GM15510 (cell line): Measurements from ENCODE around the gene XPO6.

Experiments
- POLR2A ChIP-seq: IDR thresholded peaks from 3 replicates; pipeline ENCODE4 v1.6.1; 2011; ENCODE audit warnings: borderline replicate concordance; ENCODE audit not compliant: insufficient read length; ENCODE audit errors: extremely low read depth

XPO6 gene

GRCh38 chr16:28104404-28104803 lies 107.4 kb downstream of the XPO6 start:
- no peak for TF ChIP-seq POLR2A

- no peak for TF ChIP-seq POLR2A
Measured at GRCh38 chr16:28103516-28104170, 108.1 kb downstream of the XPO6 start.

DNA sequence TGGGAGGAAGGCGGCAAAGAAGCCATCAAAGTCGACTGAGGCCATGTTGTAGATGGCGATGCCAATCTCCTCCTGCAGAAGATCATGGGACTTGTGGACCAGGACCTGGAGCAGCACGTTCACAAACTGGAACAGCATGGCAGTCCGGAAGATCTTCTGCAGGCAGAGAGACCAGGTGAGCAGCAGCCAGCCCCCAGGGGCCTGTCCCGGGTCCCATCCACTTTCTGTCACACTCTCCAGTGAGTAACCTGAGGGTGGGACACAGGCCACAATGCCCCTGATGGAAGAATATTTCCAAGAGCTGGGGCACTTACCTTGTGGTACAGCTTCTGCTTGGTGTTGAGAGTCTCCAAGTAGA lies 110.3 kb downstream of the XPO6 start:
- TF ChIP-seq POLR2A: no peak

DNA sequence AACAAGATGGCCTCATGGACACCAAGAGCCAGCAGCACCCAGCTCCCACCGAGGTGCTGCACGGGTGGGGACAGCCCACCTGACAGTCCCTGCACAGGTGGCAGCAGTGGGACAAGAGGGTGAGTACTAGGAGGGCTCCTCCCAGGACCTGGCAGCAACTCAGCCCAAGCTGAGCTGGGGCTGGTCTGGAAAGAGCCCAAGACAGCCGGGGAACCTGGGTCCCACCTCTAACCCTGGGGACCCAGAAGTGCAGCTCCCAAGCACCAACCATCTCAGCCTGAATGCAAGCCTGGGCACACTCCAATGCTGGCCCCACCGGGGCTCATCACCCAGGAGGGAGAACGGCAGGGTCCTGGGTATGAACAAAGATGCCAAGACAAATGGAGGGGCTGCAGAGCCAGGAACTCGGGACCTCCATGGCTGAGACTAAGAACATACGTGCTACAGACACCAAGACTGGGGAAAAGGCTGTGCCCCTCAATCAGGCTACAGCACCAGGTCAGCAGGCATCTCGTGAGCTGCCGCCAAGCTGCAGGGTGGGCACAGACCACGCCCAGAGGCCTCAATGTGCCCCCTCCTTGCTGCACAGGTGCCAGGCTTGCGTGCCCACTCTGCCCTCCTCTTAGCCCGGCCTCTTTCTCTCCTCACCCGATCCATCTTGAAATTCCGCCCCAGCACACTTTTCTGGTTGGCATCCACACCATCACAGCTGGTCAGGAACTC lies 110.8 kb downstream of the XPO6 start:
- no peak for TF ChIP-seq POLR2A

- no peak for TF ChIP-seq POLR2A
Measured at GRCh38 chr16:28098959-28099945, 112.5 kb downstream of the XPO6 start.

DNA sequence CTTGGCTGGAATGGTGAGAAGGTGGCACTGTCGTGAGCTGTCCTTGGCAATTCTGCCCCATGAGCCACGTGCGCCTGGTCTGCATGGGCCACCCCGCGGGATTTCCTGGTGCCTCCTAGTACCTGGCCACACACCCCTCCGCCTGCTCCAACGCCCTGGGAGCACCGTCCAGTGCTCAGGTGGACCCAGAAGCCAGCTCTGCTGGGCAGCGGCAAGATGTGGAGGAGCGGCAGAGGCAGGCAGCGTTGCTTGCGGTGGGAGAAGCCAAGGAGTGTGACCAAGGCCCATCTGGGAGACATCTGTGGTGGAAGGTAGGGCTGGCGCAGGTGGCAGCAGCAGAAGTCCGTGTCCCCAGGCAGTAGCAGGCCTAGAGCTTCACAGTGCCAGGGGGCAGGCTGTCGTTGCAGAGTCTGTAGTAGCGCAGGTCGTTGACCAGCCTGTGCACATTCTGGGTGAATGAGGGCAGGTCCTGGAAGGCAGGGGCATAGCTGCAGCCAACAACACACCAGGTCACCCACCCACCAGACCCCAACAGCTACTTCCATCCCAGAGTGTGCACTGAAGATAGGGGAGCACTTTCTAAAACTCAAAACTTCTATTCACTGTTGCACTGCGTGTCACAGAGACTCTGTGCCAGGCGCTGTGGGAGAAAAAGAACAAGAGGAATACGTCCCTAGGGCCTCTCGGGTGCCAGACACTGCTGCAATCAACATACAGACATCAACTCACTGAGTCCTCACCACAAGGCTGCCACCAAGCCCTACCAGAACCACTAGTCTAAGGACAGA lies 113.4 kb downstream of the XPO6 start:
- no peak for TF ChIP-seq POLR2A

DNA sequence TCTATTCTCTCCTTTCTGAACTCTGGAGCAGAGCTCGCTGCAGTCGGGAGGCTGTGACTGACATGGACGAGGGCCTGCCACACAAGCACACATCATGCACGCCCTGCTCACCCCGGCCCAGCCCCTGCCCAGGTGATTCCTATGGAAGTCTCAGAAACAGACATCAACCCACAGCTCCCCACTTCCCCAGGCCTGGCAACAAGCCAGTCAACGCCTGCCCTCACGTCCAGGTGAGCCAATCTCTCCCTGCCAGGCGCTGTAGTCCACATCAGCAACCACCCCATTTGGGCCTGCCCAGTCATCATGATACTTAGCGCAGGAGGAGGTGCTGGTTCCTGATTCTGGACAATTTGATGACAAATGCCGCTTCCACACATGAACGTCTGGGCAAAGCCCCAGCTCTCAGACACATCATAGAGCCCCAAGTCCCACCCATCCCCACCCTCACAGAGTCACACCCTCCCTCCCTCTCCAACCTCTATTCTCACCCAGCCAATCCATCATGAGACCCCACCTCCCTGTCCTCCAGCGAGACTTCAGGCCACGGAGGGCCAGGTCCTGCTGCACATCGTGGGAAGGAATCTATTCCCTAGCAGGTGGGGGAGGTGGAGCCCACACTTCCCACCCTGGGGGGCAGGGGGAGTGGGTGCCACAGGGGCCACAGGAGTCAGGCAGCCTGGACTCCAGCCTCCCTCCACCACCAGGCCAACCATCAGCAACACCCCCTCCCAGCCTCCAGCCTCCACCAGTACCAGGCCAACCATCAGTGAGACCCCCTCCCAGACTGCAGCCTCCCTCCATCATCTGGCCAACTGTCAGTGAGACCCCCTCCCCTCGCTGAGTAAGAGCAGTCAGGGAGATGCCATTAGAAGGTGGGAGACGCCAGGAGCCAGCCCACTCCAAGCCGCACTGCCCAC lies 114.5 kb downstream of the XPO6 start:
- no peak for TF ChIP-seq POLR2A

DNA sequence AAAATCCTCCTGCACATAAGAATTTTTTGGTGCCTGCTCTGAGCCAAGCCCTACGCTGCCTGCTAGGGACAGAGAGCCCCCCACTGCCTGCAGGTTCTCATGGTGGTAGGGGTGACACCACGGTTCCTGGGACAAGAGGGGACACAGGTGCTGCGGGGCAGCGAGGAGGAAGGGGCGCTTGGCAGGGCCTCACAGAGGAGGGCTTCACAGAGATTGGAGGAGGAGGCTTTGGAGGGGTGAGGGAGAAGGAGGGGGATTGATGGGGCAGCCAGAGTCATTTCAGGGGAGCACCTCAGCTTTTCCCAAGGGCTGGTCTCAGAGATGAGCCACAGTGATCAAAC lies 118.4 kb downstream of the XPO6 start:
- TF ChIP-seq POLR2A: no peak

DNA sequence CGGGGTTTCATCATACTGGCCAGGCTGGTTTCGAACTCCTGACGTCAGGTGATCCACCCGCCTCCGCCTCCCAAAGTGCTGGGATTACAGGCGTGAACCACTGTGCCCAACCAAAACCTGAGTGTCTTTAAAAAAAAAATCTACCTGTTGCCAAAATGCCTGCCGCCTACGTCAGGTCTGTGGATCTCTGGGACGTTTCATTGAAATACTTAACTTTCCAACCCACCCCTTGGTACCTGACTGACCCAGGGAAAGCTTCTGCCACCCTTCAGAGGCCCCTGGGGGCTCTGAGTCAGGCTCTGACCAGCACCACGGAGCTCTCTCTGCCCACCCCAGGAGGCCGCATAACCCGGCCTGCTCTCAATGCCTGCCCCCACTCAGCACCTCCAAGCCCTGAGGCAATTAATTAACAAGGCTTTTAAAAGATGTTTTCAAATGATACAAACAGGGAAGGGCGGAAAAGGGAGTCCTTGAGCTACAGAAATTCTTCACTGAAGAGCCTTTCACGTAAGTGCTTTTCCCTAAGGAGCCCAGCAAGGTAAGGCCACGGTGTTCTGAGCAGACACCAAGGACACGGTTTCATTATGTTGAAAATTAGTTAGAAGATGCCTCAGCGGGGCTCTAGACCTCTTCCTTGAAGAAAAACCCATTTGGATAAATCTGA lies 118.9 kb downstream of the XPO6 start:
- TF ChIP-seq POLR2A: no peak

- TF ChIP-seq POLR2A: no peak
Measured at GRCh38 chr16:28091656-28092055, 120.1 kb downstream of the XPO6 start.

DNA sequence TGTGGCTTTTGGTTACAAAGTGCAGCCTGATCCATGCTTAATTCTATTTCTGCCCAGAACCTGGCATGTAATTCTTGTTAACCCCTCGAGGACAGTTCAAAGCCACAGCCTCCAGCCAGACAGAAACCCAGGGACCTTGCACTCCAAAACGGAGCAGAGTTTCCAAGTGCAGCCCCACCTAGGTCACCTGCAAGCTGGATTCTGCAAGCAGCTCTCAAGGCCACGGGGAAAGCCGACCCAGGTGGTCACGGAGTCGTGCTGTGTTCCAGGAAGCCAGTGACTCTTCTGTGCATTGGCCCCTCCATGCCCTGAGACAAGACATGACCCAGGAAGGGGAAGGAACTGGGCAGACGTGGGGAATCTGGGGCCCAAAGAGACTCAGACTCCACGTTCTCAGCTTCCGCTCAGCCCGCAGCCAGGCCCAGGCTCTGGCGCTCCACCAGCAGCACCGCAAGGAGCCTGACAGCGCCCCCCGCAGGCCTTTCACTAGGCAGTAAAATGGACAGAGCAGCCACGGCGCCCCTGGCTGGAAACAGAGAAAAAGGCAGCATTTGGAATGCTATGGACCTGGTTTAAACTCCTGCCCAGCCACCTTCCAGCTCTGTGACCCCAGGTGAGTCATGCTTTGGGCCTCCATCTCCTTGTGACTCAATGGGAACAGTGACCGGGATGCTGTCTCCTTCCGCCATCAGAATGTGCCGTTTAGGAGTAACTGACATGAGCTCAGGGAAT lies 121.0 kb downstream of the XPO6 start:
- TF ChIP-seq POLR2A: no peak

DNA sequence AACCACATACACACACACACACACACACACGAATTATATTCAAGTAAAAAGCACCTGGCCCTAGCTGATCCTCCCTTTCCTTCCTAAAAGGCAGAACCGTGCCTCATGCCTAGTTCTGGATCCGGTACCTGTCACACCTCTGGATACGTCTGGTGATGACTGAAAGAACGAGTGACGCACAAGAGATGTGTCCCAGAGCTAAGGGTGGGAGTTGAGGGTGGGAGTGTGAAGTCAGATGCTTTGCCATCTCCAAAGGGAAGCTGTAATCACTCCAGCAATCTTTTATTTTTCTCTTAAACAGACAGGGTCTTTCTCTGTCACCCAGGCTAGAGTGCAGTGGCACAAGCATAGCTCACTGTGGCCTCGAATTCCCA lies 121.8 kb downstream of the XPO6 start:
- TF ChIP-seq POLR2A: no peak

GRCh38 chr16:28089205-28089991 lies 122.4 kb downstream of the XPO6 start:
- TF ChIP-seq POLR2A: no peak
